ENCODE data around the gene CDK19. TPM values are rescaled to one million over a fixed set of nuclear protein-coding genes. Genes with fewer than 3 reads are reported as not detected.

Gene CDK19
- total RNA-seq, 1 experiment from 2014 or later: 7.0 TPM

DNA sequence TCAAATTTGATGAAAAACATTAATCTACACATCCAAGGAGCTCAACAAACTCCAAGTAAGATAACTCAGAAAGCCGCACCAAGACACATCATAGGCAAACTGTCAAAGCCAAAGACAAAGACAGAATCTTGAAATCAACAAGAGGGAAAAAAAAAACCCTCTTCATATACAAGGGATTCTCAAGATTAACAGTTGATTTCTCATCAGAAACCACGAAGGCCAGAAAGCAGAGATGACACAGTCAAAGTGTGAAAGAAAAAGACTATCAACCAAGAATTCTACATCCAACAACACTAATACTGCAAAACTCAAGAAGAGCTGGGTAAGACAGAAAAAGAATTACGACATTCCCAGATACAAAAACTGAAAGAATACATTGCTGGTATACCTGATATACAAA, 73.8 kb downstream of the CDK19 start:
- Histone ChIP-seq H3K23me2 (ENCODE audit: insufficient read length, low read depth, low read length, poor library complexity, severe bottlenecking) (no peaks in the 10 kb centered on the region), H3K79me2 (ENCODE audit: insufficient read depth, low read length) (no peaks in the 10 kb centered on the region), H2BK5ac (ENCODE audit: insufficient read length, low read length) (no peak overlapping the region), H3K79me1 (ENCODE audit: insufficient read depth, low read depth, low read length, poor library complexity, severe bottlenecking) (no peaks in the 10 kb centered on the region), H3K4me2 (ENCODE audit: insufficient read depth, insufficient read length, low read length) (no peak overlapping the region), H3K23ac (ENCODE audit: insufficient read length, low read depth, low read length) (no peak overlapping the region), H3K4me1 (ENCODE audit: insufficient read depth, low read length) (no peaks in the 10 kb centered on the region), H3K27ac (ENCODE audit: insufficient read length, low read depth, low read length) (no peak overlapping the region), H4K8ac (replicated peaks; ENCODE audit: insufficient read length, low read depth, low read length) (no peak overlapping the region), H2BK12ac (ENCODE audit: insufficient read length, low read depth, low read length) (no peak overlapping the region), H3T11ph (ENCODE audit: low read length) (no peak overlapping the region), H2BK15ac (ENCODE audit: low read depth, low read length) (no peak overlapping the region), H2BK20ac (ENCODE audit: low read depth, low read length, poor library complexity, severe bottlenecking) (no peak overlapping the region), H4K91ac (ENCODE audit: insufficient read length, low read depth, low read length) (no peak overlapping the region), H3K9me3 (ENCODE audit: control insufficient read depth, low read depth, low read length) (peaks cover 6% of the 10 kb centered on the region), H3K14ac (ENCODE audit: insufficient read depth, low read length) (no peak overlapping the region), H2AK5ac (ENCODE audit: insufficient read length, low read length) (no peak overlapping the region), H2BK120ac (ENCODE audit: low read depth, low read length, poor library complexity, severe bottlenecking) (no peak overlapping the region), H4K5ac (ENCODE audit: insufficient read length, low read depth, low read length) (no peak overlapping the region), H3K56ac (ENCODE audit: insufficient read length, low read depth, low read length) (no peak overlapping the region), H3K9ac (ENCODE audit: extremely low read depth, insufficient read length, low read length) (no peak overlapping the region), H3K18ac (ENCODE audit: insufficient read length, low read depth, low read length) (no peak overlapping the region), H2AFZ (ENCODE audit: low read length) (no peak overlapping the region), H3K4ac (ENCODE audit: low read depth, low read length) (no peak overlapping the region), H3K27me3 (ENCODE audit: insufficient read depth, low read length) (no peaks in the 10 kb centered on the region), H4K20me1 (ENCODE audit: control insufficient read depth, insufficient read depth, insufficient read length) (no peaks in the 10 kb centered on the region)
- TF ChIP-seq, protein P1, sequence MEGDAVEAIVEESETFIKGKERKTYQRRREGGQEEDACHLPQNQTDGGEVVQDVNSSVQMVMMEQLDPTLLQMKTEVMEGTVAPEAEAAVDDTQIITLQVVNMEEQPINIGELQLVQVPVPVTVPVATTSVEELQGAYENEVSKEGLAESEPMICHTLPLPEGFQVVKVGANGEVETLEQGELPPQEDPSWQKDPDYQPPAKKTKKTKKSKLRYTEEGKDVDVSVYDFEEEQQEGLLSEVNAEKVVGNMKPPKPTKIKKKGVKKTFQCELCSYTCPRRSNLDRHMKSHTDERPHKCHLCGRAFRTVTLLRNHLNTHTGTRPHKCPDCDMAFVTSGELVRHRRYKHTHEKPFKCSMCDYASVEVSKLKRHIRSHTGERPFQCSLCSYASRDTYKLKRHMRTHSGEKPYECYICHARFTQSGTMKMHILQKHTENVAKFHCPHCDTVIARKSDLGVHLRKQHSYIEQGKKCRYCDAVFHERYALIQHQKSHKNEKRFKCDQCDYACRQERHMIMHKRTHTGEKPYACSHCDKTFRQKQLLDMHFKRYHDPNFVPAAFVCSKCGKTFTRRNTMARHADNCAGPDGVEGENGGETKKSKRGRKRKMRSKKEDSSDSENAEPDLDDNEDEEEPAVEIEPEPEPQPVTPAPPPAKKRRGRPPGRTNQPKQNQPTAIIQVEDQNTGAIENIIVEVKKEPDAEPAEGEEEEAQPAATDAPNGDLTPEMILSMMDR (conservative IDR thresholded peaks at IDR 0.05): no peak
- Mint-ChIP-seq H3K4me1 (no peaks in the 10 kb centered on the region), H3K27me3 (ENCODE audit: low read depth) (no peaks in the 10 kb centered on the region), H3K27ac (no peak overlapping the region), H3K9me3 (peaks cover 26 to 31% of the 10 kb centered on the region in 2 experiments), H3K4me3 (no peak overlapping the region), H3K36me3 (ENCODE audit: insufficient read depth in 1 of 3, low read depth in 3 of 3) (peaks cover 26 to 46% (median 43%) of the 10 kb centered on the region in 3 experiments)
- DNase-seq: no peak
- WGBS (ENCODE audit: extremely low coverage, insufficient read length, low lambda C conversion rate): no CpG with 5 or more reads among the region's 3 CpGs

Data from H9 (cell line).